Endometrial microvascular endothelial cells (primary cell): ENCODE data around the gene METAP2. TPM values are rescaled to one million over a fixed set of nuclear protein-coding genes. Genes with fewer than 3 reads are reported as not detected.
"Not testable (repeated sequence)": the region's sequence is repeated elsewhere in the genome, so short reads cannot be mapped to it uniquely, and the experiment has no call there.

Experiments
- in situ Hi-C: cut with HindIII; loops from 2 replicates; pipeline ENCODE4 v1.10.0; 2017; ENCODE audit warnings: low sequenced_read_pairs, low pct_unique_long_range_greater_than_20kb; ENCODE audit errors: inconsistent ontology term
- total RNA-seq: library from RNA; depleted of rRNA; stranded (reverse); fragments of >200 nt; gene quantifications from one replicate; pipeline ENCODE4 v1.2.3, GENCODE V29; 2015; ENCODE audit errors: inconsistent ontology term

The METAP2 gene
- 62.7 TPM for total RNA-seq

DNA sequence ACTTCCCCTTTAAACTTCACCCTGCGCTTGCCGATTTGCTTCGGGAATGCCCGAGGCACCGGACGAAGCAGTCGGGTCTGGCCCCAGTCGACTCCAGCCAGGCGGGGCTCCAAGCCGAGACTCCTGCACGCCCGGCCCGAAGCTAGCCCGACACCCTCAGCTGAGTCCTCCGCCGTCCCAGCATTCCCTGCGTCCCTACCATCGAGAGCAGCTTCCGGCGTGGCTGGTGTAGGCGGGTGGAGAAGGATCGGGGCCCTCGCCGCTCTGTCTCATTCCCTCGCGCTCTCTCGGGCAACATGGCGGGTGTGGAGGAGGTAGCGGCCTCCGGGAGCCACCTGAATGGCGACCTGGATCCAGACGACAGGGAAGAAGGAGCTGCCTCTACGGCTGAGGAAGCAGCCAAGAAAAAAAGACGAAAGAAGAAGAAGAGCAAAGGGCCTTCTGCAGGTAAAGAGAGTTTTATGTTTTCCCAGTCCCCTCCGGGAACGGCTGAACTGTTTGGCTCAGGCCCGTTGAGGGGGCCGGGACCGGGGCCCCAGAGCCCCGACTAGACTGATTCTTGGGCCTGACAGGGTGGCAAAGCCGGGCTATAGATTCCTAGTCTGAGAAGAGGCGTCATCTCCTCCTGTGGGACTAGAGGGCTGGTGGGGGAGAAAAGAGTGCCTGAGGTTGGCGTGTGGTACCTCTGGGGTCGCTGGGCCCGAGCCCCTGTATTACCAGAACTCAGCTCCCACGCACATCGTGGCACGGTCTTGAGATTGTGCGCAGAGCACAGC is at the start of gene METAP2:
METAP2 (plus strand) TSS at position 269 of the 776 bp plus-strand sequence; CDS start at position 297, 28 bp downstream.
- in situ Hi-C loops, result no loop called here

DNA sequence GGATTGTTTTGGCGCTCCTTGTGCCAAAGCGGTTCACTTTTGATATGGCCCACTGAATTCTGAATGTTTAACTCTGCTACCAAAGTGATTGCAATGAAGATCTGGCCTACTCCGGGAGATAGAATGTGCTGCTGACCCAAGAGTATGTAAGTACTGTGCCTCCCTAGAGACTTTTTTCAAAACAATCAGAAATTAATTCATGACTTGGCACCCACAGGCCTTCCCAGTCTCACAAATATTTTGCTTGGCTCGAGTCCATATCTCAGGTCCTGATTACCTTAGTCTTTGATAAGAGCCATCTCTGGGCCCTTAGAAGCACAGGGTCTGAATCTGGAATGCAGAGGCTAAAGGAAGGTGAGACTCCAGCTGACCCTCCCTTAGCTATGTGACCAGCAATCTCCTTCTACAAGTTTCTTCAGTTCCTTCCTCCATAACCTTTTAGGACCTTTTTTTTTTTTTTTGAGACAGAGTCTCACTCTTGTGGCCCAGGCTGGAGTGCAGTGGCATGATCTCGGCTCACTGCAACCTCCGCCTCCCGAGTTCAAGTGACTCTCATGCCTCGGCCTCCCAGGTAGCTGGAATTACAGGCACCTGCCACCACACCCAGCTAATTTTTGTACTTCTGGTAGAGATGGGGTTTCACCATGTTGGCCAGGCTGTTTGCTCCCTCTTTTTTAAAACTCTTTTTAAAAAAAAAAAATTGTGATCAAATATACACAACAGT is 49.5 kb upstream of the METAP2 start:
- in situ Hi-C loops, result no loop called here

DNA sequence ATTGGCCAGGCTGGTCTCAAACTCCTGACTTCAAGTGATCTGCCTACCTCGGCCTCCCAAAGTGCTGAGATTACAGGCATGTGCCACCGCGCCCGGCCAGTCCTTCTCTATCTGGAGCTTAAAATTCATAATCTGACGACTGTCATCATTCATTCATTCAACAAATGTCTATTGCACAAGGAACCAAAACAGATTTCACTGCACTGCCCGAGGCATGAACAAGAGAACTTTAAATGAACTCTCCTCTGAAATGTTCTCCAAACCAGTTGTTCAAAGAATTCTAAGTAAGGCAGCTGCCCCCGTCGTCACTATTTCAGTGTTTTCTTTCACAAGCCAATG is 44.8 kb upstream of the METAP2 start:
- in situ Hi-C loops, result no loop called here

DNA sequence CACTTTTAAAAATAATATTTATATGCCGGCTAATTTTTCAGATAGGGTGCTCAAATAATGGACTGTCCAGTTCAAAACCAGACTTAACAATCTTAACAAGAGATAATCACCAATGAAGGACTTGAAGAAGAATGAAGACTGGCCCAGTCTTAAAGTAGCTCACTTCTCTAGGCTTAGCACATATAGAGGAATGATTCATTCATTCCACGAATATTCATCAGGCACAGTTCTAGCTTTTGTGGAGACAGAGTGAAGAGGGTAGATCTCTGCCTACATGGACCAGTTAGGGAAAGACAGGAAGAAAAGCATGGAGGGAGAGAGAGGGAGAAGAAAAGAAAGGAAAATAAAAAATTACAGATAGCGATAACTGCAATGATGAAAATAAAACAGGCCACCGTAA is 42.8 kb upstream of the METAP2 start:
- in situ Hi-C loops, result no loop called here

DNA sequence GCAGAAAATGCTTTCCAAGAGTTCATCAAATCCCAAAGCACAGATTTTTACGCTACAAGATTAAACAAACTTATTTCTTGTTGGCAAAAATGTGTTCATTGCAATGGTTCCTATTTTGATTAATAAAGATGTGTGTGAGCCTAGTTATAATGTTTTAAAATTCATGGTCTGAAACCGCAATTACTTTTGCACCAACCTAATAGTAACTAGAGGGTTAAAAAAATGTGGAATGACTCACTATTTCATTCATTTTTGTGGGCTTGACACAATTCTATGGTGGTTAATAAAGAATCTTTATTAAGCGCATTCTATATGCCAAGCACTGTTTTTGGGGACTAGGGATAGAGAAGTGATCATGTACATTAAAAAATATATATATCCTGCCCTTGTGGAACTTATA is 38.6 kb upstream of the METAP2 start:
- in situ Hi-C loops, result no loop called here

DNA sequence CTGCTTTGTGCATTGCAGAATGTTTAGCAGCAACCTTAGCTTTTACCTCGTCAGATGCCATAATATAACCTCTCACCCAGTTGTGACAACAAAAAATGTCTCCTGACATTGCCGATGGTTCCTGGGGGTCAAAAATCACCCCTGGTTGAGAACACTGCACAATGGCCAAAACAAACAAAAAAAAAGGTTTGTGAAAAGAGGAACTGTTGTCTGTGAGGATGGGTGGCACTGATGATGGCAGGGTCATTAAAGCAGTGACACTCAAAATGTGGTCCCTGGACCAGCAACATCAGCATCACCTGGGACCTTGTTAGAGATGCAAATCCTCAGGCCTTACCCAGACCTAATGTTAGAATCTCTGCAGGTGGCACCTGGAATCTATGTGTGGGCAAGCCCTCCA is 36.4 kb upstream of the METAP2 start:
- in situ Hi-C loops, result no loop called here

DNA sequence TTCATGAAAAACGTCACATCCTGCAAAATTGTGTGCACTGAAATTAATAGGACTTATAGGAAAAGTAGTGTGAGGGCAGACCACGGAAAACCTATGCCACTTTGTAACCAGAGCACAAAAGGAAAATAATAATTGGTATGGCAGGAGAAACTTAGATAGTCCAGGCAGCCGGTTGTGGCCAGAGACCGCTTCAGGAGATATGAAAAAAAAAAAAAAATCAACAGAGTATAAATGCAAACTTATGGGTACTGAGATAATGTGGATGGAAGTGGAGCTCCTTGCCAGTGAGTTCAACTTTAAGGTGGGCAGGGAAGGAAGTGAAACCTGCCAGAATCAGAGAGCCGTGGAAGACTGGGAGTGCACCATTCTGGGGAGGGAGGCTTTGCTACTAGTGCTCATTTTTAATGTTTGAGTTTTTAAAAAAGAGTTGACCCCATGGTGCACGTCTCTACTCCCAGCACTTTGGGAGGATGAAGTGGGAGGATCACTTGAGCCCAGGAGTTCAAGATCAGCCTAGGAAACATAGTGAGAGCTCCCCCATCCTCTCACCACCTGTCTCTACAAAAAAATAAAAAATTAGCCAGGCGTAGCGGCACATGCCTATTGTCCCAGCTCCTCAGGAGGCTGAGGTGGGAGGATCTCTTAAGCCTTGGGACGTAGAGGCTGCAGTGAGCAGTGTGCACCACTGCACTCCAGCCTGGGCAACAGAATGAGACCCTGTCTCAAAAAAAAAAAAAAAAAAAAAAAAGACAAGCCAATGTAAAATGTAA is 34.3 kb upstream of the METAP2 start:
- in situ Hi-C loops, result no loop called here

DNA sequence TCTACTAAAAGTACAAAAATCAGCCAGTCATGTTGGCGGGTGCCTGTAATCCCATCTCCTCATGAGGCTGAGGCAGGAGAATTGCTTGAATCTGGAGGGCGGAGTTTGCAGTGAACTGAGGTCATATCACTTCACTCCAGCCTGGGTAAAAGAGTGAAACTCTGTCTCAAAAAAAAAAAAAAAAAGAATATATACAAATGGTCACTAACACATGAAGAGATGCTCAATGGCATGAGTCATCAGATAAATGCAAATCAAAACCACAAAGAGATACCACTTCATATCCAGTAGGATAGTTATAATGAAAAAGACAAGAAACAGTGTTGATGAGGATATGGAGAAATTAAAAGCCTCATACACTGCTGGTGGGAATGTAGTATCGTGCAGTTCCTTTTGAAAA is 33.6 kb upstream of the METAP2 start:
- in situ Hi-C loops, result no loop called here

DNA sequence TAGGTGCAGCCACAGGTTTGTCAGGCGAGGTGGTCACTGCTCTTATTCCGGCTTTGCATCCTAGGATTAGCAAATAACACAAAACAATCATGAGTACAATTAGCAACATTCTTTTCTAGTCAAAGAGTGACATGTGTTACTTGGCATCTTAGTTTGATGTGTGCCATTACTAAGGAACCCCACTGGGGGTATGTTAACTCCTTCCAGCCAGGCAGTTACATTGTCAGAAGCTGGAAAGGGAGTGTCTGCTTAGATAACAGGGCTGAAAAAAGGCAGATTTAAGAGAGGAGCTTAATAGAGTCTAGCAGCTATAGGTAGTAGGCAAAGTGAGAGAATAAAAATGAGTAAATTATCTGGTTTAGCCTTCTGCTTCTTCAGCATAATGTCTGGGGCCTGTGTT is 30.5 kb upstream of the METAP2 start:
- in situ Hi-C loops, result no loop called here

DNA sequence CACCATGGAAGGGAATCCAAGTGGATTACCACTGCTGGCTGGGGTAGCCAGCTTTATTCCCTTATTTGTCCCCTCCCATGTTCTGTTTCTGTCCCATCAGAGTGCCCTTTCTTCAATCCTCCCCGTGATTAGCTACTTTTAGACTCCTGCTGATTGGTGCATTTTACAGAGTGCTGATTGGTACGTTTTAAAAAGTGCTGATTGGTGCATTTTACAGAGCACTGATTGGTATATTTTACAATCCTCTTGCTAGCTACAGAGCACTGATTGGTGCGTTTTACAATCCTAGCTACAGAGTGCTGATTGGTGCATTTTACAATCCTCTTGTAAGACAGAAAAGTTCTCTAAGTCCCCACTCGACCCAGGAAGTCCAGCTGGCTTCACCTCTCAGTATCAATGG is 28.9 kb upstream of the METAP2 start:
- in situ Hi-C loops, result not testable (repeated sequence)

DNA sequence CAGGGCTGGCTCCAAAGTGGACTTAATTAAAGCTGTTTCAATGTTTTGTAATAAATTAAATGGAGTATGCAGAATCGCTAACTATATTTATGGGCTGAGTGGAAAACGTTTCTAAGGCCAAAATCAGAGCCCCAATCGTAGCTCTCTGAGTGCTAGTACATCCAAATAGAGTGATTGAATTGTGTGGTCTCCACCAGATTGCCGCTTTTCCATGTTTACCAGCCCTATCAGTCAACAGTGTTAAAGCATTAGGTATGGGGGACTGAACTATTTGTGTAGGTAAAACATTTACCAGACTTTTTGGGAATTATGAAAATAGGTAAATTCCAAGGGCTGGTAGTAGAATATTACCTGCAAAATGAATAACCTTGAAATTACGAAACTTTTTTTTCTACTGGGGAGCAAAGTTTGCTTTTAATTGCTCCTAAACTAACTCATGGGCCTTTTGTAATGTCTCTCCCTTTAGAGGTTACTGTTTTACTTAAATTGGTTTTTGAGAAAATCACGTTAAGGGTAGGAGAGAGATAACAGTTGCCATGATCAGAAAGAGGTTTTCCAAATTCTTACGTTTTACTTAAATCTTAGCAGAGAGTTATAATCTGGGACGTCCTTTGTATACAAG is 28.0 kb upstream of the METAP2 start:
- in situ Hi-C loops, result no loop called here

DNA sequence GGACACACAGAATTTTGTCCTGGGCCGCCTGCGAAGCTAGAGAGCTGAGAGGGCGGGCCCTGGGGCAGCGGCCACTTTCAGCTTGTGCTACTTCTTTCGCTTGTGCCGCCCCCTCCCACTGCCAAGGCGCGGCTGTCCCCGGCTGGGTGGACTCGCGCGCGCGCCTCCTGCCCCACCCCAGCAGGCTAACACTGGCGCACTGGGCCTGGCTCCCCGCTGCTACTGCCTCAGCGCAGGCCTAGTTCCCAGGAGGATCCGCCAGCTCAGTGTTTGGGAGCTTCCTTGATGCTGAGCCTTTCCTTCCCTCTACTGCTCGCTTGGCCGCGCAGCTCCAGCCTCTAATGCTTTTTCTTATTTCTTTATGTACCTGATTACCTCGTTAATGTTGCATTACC is 27.4 kb upstream of the METAP2 start:
- in situ Hi-C loops, result no loop called here

DNA sequence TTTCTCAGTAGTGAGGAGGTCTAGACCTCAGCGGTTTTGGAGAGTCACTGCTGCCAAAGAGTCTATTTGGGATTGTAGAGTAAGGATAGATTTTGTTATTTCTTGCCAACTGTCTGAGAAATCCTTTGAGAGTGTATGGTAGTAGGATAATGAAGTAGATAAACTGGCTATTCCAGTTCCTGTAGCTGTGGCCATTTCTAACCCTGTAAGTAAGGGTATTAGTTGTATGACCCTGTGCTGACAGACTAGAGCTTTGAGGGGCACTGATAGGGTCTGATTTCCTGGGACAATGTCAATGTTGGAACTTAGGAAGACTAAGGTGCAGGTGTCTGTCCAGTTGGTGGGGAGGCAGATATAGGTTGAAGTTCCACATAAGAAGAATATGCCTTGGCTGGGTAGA is 24.3 kb upstream of the METAP2 start:
- in situ Hi-C loops, result not testable (repeated sequence)

DNA sequence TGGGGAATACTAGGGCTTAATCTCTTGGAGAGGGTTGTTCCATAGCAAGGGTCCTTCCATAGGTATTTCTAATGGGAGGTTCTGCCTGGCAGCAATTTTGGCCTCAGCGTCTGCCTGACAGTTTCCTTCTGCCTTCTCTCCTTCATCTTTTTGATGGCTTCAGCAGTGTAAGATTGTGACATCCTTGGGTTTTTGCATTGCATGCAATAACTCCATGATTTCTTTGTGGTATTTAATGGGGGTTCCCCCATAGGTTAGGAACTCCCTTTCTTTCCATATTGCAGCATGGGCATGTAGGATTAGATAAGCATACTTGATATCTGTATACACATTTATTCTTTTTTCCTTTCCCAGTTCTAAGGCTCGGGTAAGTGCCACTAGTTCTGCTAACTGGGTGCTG is 21.5 kb upstream of the METAP2 start:
- in situ Hi-C loops, result not testable (repeated sequence)

DNA sequence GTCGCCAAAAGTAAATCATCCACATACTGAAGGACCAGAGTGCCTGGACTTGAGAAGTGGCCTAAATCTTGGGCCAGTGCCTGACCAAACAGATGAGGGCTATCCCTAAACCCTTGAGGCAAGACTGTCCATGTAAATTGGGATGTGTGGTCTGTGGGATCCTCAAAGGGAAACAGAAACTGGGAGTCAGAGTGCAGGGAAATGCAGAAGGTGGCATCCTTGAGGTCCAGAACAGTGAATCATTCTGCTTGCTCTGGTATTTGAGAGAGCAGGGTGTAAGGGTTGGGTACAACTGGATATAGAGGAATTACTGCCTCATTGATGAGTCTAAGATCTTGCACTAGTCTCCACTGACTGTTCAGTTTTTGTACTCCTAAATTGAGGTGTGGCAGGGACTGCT is 20.1 kb upstream of the METAP2 start:
- in situ Hi-C loops, result not testable (repeated sequence)

DNA sequence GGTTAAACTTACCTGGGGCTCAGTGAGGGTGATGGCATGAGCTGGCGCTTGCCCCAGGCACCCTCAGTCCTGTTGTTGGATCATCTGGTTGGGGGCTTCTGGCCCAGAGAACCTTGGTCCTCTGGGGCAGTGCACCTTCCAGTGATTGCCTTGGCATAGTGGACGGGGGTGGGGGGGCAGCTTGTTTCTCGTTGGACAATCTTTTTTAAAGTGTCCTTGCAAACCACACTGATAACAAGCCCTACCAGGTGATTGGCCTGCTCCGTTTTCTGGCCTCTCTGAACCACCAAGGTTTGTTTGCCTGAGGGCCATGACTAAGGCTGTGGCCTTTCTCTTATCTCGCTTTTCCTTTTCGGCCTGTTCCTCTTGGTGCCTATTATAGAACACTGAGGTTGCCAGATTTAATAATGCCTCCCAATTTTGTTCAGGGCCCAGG is 19.2 kb upstream of the METAP2 start:
- in situ Hi-C loops, result not testable (repeated sequence)

DNA sequence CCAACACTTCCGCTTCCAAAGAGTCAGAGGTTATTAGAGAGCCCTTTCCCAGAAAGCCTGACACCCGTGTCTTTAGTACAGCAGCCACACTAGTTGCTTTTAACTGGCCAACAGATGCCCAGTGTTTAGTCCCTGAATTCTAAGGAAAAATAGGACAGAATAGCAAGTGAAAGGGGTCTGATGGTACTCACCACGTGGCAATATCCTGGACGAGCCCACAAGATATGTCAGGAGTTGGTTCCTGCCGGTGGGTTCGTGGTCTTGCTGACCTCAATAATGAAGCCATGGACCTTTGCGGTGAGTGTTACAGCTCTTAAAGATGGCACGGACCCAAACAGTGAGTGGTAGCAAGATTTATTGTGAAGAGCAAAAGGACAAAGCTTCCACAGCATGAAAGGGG is 16.3 kb upstream of the METAP2 start:
- in situ Hi-C loops, result not testable (repeated sequence)

DNA sequence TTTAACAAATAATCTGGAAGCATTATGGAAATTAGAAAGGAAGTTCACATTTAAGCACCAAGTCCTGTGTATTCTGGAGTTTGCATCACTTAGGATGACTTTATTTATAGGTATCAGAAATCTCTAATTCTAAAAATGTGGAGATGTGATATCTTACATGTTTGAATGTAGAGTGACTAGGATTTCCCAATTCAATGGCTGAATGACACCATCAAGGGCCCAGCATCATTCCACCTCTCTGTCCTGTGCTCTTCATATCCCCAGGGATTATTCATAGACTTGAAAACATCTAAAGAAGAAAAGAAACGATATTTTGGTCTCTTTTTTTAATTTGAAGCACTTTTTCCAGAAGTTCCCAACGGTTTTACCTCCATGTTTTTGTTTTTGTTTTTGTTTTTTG is 15.2 kb upstream of the METAP2 start:
- in situ Hi-C loops, result no loop called here

DNA sequence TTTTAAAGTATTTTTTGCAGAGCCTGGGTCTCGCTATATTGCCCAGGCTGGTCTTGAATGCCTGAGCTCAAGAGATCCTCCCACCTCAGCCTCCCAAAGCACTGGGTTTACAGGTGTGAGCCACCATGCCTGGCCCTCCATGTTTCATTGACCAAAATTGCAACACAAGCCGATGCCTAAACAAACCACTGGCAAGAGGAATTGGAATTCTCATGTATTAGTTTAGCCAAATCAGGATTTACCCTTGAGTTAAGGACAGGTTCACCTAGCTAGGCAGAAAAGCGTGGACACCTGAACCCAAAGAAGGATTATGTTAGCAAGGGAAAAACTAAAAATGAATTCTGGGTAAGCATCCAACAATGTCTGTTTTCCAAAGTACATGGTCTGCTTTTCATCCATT is 14.6 kb upstream of the METAP2 start:
- in situ Hi-C loops, result no loop called here
